ENCODE measurements around the gene NEB.
"Not testable (repeated sequence)": the region's sequence is repeated elsewhere in the genome, so short reads cannot be mapped to it uniquely, and the experiment has no call there.

NEB gene

DNA sequence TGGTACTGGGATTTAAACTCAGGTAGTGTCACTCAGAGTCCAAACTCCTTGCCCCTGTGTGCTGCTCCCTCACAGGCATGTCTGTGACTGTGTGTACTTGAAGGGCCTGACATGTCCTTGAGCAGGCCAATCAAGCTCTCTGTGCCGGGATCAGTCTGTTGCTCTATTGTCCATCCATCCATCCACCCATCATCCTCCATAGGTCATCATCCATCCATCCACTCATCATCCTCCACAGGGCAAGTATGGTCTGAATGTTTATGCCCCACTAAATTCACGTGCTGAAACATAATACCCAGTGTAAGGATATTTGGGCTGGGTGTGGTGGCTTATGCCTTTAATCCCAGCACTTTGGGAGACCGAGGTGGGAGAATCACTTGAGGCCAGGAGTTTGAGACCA is 24.5 kb upstream of the NEB start:
- no peak for DNase-seq (ENCODE audit: low read depth in 3 of 3)

DNA sequence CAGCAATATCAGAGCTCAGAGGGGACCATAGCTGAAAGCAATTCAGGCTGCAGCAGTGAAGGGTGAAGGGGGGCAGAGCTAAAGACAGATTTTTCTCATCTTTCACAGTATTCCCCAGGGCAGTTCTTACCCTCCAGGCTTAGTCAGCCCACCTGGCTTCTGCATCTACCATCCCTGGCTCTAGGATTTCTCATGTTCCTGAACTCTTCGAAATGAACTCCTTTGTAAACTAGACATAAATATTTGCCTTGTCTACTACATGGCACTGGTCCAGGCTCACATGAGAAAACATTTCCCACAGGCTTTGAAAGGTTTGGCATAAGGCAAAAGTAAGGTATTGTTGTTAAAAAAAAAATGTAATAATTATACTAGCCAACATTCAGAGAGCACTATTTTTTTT is 23.6 kb upstream of the NEB start:
- no peak for DNase-seq (ENCODE audit: low read depth in 3 of 3)

GRCh38 chr2:151756820-151757219 is 22.5 kb upstream of the NEB start:
- DNase-seq (ENCODE audit: low read depth in 3 of 3) = no peak

DNA sequence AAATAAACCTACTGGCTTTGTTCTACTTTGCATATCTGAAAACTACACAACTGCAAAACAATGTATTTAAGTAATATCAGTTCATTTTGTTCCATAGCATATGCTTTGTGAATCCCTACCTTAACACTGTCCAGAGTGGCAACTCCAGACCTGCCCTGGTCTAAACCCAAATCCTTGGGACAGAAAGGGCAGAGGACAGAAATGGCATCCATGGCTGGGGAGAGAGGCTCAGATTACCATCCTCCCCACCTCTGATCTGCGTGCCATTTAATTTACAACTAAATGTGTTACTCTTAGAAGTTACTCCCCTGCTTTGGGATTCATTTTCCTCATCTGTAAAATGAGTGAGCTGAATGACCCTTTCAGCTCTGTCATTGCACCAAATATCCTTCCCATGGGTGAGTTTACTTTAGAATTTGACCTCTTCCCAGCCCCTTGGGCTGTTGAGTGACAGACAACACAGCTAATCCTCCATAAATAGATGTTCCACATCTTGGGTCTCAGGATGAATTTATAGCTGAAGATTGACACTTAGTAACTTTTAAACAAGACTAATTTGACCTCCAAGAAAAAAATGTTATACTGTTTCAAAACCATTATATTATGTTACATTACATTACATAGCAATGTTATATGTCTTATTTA is 20.1 kb upstream of the NEB start:
- DNase-seq (ENCODE audit: low read depth in 3 of 3) = no peak

GRCh38 chr2:151753540-151753939 is 19.3 kb upstream of the NEB start:
- no peak for DNase-seq (ENCODE audit: low read depth in 3 of 3)

- DNase-seq (ENCODE audit: low read depth in 3 of 3) = not testable (repeated sequence)
Measured at GRCh38 chr2:151745261-151745660, 11.0 kb upstream of the NEB start.

- DNase-seq (ENCODE audit: low read depth in 3 of 3) = no peak
Measured at GRCh38 chr2:151730262-151730975, 3.9 kb downstream of the NEB start.

DNA sequence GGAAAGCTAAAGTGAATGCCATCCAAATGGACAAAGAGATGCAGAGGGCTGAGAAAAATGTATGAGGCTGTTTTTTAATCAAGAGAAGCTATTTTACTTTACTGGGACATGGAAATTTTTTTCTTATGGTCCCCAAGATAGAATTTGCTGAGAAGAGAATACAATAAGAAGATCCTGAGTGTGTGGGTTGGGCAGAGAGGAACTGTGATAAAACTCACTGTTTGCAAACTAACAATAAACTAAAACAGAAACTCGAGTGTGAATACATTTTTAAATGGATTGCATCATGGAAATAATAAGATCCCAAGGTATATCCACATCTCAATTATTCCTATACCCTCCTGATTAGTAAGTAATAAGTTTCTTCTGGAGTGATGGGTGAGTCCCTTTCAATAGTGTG is 4.4 kb downstream of the NEB start:
- no peak for DNase-seq (ENCODE audit: low read depth in 3 of 3)

GRCh38 chr2:151729415-151729811 is 4.9 kb downstream of the NEB start:
- no peak for DNase-seq (ENCODE audit: low read depth in 3 of 3)

- no peak for DNase-seq (ENCODE audit: low read depth in 3 of 3)
Measured at GRCh38 chr2:151728804-151729414, 5.4 kb downstream of the NEB start.

GRCh38 chr2:151727593-151728552 is 6.4 kb downstream of the NEB start:
- no peak for DNase-seq (ENCODE audit: low read depth in 3 of 3)

DNA sequence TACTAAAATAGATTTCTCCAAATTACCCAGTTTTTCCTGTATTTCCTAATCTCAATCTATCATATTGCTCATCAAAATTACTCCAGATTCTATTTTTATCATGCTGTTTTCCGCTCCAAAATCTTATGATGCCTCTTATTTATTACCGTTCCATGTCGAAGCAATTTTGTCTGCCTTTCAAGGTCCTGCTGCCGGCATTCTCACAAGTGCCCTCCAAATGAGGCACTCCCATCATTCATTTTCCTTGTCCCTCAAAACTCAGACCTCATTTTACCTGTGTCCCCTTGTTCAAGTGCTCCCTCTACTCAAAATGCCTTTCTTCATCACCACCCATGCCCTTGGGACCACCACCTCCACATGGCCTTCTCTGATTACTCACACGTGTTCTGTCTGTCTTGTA is 13.1 kb downstream of the NEB start:
- no peak for DNase-seq (ENCODE audit: low read depth in 3 of 3)

DNA sequence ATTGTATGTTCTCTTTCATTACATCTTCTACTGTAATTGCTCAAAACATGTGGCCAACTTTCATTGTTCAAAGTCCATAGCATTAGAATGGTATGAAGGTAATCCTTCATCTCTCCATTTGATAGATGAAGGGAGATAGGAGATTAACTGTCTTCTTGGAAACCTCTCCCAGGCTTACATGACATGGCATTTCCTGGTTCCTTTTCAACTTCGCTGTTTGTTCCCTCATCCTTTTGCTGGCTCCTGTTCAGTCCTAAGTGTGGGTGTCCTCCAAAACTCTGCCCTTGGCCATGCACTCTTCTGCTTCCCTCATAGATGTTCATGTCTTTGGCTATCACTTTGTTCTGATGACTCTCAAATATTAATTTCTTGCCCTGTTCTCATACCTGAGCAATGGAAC is 13.8 kb downstream of the NEB start:
- no peak for DNase-seq (ENCODE audit: low read depth in 3 of 3)

GRCh38 chr2:151718796-151719195 is 15.5 kb downstream of the NEB start:
- no peak for DNase-seq (ENCODE audit: low read depth in 3 of 3)

- no peak for DNase-seq (ENCODE audit: low read depth in 3 of 3)
Measured at GRCh38 chr2:151718247-151718646, 16.0 kb downstream of the NEB start.

- no peak for DNase-seq (ENCODE audit: low read depth in 3 of 3)
Measured at GRCh38 chr2:151716721-151717120, 17.6 kb downstream of the NEB start.

DNA sequence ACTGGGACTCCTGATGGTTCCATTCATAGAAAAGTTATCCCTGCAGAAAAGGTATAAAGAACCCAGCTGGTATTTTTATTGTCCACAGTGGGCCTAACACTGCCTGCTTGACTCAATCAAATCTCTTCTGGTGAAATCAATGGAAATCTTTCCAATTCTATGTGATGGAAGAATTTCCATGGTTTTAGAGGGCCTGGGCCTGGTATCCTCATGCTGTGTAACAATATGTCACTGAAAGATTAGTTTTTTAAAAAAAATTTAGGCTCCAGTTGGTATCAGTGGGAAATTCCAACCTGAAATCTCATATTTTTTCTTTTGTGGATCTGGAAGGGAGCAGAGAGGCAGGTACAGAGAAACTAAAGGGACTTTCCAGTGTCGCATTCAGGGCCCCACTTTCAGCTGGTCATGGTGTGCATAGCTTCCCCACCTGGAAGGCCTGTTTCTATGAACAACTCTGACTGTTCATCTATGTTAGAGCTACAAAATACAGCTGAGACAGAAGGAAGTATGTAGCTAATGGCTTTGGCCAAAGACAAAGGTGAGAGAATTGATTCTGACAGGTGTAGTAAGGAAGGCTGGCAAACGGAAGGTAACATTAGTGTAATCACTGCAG is 20.9 kb downstream of the NEB start:
- no peak for DNase-seq (ENCODE audit: low read depth in 3 of 3)

DNA sequence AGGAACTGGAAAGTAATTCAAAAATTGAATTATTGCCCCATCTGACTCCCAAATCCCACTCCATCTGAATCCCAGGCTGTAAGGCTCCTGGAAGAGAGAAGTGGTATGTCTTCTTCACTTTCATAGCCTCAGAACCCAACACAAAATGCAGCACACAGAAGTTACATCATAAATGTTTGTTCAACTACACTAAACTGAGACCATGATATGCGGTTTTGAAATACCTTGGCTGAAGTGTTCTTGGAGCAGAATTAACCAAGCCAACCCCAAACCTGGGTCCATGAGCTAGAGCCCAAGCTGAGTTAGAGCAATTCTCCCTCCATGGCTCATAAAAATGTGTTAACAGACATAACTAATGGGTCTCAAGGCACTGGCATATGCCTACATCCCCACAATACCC is 23.3 kb downstream of the NEB start:
- no peak for DNase-seq (ENCODE audit: low read depth in 3 of 3)

- no peak for DNase-seq (ENCODE audit: low read depth in 3 of 3)
Measured at GRCh38 chr2:151708788-151709187, 25.5 kb downstream of the NEB start.

GRCh38 chr2:151707857-151708256 is 26.4 kb downstream of the NEB start:
- DNase-seq (ENCODE audit: low read depth in 3 of 3) = no peak

DNA sequence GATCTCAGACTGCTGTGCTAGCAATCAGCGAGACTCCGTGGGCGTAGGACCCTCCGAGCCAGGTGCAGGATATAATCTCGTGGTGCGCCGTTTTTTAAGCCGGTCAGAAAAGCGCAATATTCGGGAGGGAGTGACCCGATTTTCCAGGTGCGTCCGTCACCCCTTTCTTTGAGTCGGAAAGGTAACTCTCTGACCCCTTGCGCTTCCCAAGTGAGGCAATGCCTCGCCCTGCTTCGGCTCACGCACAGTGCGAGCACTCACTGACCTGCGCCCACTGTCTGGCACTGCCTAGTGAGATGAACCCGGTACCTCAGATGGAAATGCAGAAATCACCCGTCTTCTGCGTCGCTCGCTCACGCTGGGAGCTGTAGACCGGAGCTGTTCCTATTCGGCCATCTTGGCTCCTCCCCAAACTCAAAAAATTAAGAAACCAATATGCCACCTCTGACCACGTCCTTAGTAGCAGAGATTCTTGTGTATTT is 29.8 kb downstream of the NEB start:
- DNase-seq (ENCODE audit: low read depth in 3 of 3) = not testable (repeated sequence)

DNA sequence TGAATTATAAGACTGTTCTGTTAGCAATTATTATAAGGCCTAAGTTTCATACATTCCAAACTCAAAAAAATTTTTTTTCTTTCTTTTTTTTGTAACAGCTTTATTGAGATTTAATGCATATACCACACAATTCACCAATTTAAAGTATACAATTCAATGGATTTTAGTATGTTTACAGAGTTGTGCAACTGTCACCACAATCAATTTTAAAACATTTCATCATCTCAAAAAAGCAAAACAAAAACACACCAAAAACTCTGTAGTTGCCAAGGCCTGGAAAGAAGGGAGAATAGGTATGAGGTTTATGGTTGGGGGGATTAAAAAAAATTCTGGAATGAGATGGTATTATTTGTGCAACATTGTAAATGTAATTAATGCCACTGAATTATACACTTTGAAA is 36.1 kb downstream of the NEB start:
- DNase-seq (ENCODE audit: low read depth in 3 of 3) = not testable (repeated sequence)
